Measurements from ENCODE around the gene CTIF.
A peak's percentile ranks its signal among the peaks of the same experiment; 100 is the strongest.

The CTIF gene

GRCh38 chr18:48790226-48790863 lies 251.5 kb downstream of the CTIF start:
- ATAC-seq, result no peak
- no peak for DNase-seq

DNA sequence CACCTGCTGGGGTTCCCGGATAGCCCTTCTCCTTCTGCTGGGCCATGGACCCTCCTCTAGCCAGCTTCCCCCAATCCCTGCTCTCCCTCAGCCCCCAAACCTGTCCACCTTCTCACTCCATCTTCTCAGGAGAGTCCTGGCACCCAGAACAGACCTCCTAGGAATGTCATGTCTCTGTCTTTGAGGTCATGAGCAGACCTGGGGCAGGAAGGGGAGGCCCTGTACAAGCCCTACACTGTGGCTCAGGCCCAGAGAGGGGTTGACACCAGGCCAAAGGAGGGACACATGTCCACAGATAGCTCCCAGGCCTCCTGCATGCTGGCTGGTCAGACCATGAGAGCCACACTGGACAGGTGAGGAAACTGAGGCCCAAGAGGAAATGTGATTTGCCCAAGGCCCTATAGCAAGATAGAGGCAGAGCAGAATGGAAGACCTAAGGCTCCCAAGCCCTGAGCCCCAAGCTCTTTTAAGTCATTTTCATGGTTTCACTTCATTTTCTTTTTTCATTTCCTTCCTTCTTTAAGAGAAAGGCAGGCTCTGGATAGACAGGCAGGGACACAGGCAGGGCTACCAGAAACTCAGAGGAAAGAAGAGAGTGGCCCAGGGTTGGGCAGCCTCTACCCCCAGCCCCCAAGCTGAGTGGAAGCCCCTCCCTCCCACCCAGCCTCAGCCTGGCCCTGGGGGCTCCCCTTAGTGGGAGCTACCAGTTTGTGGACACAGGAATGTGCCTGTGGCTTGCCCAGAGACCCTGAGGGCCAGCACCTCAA lies 252.2 kb downstream of the CTIF start:
- ATAC-seq, result no peak
- no peak for DNase-seq

- DNase-seq, result no peak
- no peak for ATAC-seq
These were observed 252.8 kb downstream of the CTIF start for GRCh38 chr18:48791636-48792105.

- DNase-seq (no peak), ATAC-seq (no peak)
These were observed 253.3 kb downstream of the CTIF start for GRCh38 chr18:48792141-48792540.

GRCh38 chr18:48792611-48793380 lies 254.0 kb downstream of the CTIF start:
- ATAC-seq (no peak), DNase-seq (no peak)

GRCh38 chr18:48794251-48794970 lies 255.6 kb downstream of the CTIF start:
- ATAC-seq (no peak), DNase-seq (no peak)

GRCh38 chr18:48795696-48796095 lies 256.9 kb downstream of the CTIF start:
- DNase-seq (no peak), ATAC-seq (no peak)

DNA sequence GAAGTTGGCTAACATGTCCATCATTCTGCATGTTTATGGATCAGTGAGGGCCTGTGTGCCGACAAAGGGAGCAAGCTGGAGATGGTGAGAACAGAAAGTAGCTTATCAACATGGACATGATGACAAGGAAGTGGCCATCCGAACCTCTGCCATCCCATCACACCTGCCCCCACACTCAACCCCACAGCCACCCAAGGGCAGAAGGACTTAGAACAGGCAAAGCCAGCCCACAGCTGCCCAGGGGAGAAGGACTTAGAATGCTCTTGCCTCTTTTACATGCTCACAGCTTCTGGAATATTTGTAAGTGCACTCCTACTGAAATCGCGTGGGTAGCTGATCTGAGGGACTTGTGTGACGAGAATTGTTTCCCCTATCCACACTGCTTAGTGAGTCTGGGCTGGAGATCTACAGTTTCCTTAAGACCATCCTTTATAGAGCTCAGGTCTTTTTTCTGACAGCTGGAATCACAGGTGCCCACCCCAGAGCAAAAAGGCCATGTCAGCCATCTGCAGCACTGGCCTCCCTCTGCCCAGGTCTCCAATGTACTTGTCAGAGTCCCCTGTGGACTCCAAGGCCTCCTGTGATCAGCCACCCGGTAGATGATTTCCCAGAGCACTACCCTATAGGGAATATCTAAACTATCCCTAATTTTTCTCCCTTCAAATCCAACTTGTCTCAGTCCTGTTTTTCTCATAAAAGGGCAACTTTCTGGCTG lies 257.8 kb downstream of the CTIF start:
- ATAC-seq (no peak), DNase-seq (peak; percentile 1)

- DNase-seq (peak; percentile 3), ATAC-seq (no peak)
These were observed 259.0 kb downstream of the CTIF start for GRCh38 chr18:48797841-48798255.

DNA sequence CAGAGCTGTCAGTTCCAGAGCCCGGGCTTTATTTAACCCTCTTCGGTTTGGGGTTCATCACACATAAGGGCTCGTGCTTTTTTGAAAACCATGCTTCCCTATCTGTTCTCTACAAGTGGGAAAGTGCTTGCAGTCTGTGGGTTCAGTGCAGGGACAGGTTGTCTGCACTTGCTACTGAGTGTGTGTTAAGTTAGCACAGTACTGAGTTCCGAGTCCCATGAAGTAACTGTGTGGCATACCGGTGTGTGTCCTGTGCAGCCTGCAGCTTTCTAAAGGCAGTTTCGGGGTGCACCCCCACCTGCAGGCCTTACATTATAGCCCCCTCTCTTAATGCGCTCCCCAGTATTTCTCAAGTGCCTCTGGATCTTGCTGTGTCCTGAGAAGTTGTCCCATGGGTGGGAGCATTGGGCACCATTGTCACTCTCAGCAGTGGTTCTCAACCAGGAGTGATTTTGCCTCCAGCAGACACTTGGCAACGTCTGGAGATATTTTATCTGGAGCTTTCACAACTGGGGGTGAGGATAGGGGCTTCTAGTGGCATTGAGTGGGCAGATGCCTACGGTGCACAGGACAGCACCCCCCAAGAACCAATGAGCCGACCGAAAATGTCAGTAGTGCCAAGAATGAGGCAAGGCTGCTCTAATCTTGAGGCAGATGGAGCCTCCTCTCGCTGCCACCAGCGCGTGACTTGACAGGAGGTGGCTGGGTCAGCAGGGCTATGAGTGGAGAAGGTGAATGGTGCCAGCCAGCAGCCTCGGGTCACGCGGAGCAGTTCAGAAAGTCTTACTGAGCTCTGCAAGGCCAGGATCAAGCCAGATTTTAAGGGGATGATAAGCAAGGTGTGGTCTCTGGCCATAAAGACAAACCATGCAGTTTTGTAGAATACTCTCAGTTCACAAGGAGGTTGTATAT lies 259.8 kb downstream of the CTIF start:
- DNase-seq (peak; percentile 2), ATAC-seq (no peak)

- no peak for ATAC-seq
These were observed 261.0 kb downstream of the CTIF start for GRCh38 chr18:48799724-48800315.

DNA sequence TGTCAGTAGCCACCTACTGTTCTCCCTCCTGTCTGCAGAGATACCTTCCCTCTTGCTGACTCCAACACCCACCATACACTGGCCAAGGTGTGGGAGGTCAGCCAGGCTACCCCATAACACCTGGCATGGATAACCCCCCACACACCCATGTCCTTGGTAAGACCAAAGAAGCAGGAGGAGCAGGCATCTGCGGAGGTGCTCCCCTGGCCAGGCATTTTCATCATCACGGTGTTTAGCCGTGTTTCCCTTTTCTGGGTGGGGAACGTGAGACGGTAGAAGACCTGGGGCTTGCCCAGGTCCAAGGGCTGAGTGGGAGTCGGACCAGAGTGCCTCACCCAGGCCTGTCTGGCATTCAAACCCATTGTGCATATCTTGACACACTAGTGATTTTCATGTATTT lies 261.6 kb downstream of the CTIF start:
- no peak for ATAC-seq
- no peak for DNase-seq

More at GRCh38 chr18:48799724-48800315, 261.0 kb downstream of the CTIF start:
- DNase-seq, result peak; percentile 8

DNA sequence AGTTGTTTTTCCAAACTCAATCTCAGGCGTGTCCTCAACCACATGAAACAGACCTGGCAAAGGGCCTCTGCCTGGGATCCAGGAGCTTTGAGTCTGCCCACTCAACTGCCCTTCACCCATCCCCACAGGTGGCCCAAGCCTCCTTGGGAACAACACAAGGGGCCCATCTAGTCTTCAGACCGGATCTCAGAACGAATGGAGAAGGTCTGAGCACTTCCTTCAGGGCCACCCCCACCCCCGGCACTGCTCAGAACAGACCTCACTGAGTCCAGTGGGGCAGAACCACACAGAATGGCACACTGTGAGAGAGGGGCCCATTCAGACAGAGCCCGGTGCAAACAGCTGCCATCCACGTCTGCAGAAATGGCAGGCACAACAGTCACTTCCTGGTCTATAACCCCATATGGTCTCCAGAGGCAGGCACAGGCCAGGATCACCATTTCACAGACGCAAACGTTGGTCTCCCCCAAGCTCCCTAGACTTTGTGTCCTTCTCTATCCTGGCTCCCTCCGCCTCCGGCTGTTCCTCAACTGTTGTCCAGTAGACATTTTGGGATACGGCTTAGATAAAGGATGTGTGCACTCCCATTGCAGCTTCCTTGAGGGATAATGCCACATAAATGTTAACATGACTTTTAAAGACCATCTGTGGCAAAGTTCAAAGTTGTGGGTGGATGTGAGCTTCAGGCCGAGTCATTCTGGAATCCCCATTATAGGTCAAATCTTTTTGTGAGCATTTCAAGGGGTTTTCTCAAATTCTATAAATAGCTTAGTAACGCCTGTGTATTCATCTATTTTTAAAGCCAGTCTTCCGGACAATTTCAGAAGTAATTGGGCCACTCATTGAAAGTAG lies 262.3 kb downstream of the CTIF start:
- ATAC-seq (peak; percentile 74), DNase-seq (peak; percentile 41)

DNA sequence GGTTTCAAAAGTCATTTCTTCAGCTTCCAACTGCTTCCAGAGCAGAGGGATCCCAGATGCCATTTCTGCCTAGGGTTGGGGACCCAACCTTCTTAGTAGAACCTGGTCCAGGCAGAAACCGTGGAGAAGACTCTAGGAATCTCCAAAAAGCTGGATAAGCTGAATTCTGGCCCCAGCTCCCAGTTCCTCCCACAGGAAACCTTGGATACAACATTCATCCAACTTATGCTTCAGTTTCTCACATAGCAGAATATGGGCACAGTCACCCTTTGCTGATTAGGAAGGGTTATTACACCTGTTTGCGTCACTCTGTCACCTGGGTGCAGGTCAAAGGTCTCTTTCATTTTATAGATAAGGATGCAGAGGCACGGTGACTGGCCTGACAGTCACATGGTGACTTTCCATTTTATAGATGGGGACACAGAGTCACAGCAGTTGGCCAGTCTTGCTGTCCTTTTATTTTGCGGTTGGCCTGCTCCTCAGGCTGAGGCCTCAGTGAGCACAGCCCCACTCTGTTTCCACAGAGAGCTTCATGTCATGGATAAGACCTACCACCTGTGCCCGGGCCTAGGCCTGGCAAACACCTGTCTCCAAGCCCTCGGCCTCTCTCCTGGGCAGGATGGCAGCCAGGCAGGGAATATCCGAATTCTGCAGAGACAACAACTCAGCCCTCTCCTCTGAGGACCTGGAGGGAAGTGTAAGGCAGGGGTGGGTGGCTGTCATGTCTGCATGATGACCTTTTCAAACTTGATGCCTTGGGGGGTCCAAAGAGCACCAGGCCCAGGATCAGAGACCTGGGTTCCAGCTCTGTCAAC lies 263.1 kb downstream of the CTIF start:
- DNase-seq (peak; percentile 22), ATAC-seq (no peak)

DNA sequence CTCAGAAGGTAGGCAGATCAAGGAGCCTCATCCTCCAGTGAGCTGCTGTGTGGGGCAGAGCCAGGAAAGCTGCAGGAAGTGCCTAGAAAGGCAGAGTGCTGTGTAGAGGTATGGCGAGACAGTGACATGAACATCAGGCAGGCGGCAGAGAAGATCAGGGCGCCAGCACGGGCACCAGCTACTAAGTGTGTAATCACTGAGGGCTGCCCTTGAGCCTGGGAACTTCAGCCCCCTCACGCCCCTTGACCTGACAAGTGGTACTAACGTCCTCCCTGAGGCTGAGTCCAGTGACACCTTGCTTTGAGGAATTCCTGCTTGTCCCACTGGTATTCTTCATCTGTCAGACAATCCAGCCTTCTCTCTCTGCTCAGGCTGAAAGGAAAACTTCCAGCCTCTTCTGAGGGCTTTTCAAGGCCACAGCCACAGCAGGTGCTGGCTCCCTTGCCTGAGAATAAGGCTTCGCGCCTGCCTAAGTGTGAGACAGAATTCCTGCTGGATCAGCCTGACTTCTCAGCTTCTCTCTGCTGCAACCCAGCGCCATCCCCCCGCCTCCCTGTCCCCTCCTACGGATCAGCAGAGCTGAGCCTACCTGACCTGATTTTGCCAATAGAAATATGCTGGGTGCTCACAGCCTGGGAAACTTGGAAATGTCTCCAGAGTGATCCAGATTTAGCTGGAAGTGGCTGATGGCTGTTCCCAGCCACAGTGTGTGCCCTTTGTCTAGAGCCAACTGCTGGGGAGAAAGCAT lies 263.9 kb downstream of the CTIF start:
- ATAC-seq (no peak), DNase-seq (peak; percentile 21)

DNA sequence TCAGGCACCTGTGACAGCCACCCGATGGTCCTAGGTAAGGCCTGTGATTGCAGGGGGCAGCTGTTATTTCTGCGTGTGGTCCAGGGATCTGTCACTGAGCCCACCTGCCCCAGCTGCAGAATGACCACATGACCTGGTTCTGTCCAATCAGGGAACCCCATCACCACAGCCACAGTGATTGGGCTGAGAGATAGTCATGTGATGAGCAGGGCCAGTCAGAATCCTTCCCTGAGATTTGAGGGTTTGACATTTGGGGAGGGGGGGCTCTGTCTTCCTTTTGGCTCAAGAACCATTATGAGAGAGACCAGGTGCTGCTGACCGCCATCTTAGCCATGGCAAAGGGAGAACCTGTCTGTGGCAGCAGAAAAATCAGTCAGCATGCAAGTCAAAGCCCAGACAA lies 264.7 kb downstream of the CTIF start:
- ATAC-seq, result no peak
- DNase-seq, result peak; percentile 5

Measured in stimulated activated naive CD8-positive, alpha-beta T cell treated with anti-CD3 and anti-CD28 coated beads, Interleukin-15, Interleukin-2, amounts not matched to agents 100 U/mL and 50 U/mL, for 24 hours (primary cell).